ENCODE results near the gene NEFH.

DNA sequence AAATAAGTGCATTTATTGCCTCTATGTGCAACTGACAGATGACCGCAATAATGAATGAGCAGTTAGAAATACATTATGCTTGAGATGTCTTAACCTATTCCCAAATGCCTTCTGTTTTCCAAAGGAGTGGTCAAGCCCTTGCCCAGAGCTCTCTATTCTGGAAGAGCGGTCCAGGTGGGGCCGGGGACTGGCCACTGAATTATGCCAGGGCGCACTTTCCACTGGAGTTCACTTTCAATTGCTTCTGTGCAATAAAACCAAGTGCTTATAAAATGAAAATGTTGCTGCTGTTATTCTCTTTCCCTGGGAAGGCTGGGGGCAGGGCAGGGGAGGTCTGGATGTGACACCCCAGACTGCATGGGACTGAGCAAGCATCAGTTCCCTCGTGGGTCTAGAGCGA lies 11.0 kb downstream of the NEFH start:
- TF ChIP-seq CTCF (IDR thresholded peaks at IDR 0.05) (no peak), POLR2A (IDR thresholded peaks at IDR 0.05) (no peak), POLR2AphosphoS5 (IDR thresholded peaks at IDR 0.05; ENCODE audit: insufficient read depth in 1 of 2, low read depth in 1 of 2) (no peak)
